GM12878 (cell line): ENCODE measurements around the gene NPR2. TPM values are rescaled to one million over a fixed set of nuclear protein-coding genes. Genes with fewer than 3 reads are reported as not detected.

Experiments used
- ATAC-seq: fragments of 200-7000 bp; cut with Tn5 transposase; 3 replicates; pipeline ENCODE4 v1.9.1; 2020; ENCODE audit warnings: mild to moderate bottlenecking, moderate library complexity
- BruUV-seq: library from RNA; stranded (reverse); fragments of 400-500 nt; replicated peaks from 2 replicates; lab custom pipeline; 2021; lab: Mats Ljungman, UMichigan
- CTCF ChIA-PET: fragments of 300-600 bp; sonication (Branson Sonifier 250); formaldehyde crosslinking; extraction: SDS; loops from one replicate; lab custom pipeline; 2021; ENCODE audit warnings: inconsistent platforms; lab: Yijun Ruan, JAX
- POLR2A ChIA-PET: fragments of 350-600 bp; formaldehyde crosslinking; extraction: SDS; loops from one replicate; lab custom pipeline; 2021; ENCODE audit warnings: inconsistent platforms; lab: Charles Lee
- RAD21 ChIA-PET: fragments of 300-600 bp; sonication (Branson Sonifier 250); formaldehyde crosslinking; loops from one replicate; lab custom pipeline; 2023; ENCODE audit warnings: antibody characterized with exemption; ENCODE audit not compliant: unreplicated experiment; lab: Charles Lee
- SMC1A ChIA-PET: fragments of 300-600 bp; sonication (Branson Sonifier 250); formaldehyde crosslinking; loops from one replicate; lab custom pipeline; 2023; ENCODE audit not compliant: unreplicated experiment, uncharacterized antibody; lab: Charles Lee
- DNase-seq: peaks from one replicate; pipeline ENCODE4 v3.0.0-alpha.2; 2011; ENCODE audit warnings: low read depth, low spot score
- FAIRE-seq: peaks from 3 replicates; lab custom pipeline; 2011; peaks lifted over from hg19 to GRCh38; lab: Jason Lieb, UNC
- H2AFZ ChIP-seq: 2 replicates; pipeline ENCODE4 v1.6.0; 2011; ENCODE audit warnings: low read depth, low read length, control low read depth; ENCODE audit not compliant: control insufficient read depth
- H3K27ac ChIP-seq: 2 replicates; pipeline ENCODE4 v1.5.1; 2011; ENCODE audit warnings: control low read depth; ENCODE audit not compliant: control insufficient read depth, insufficient read depth
- H3K27me3 ChIP-seq, 2 experiments: replicated peaks in 1 of 2; 2 replicates each; pipeline versions ENCODE4 v1.6.0 to v1.6.1; 2011; ENCODE audit warnings: low read length in 1 of 2; ENCODE audit not compliant: control insufficient read depth in 2 of 2, insufficient read depth in 2 of 2
- H3K36me3 ChIP-seq, 2 experiments: 2 replicates each; pipeline ENCODE4 v1.5.1; 2011; ENCODE audit warnings: low read length in 1 of 2; ENCODE audit not compliant: control insufficient read depth in 2 of 2, insufficient read depth in 2 of 2
- H3K4me1 ChIP-seq: 2 replicates; pipeline ENCODE4 v1.6.1; 2011; ENCODE audit warnings: mild to moderate bottlenecking, low read length, moderate library complexity, mixed read lengths; ENCODE audit not compliant: control insufficient read depth, insufficient read depth
- H3K4me2 ChIP-seq: 2 replicates; pipeline ENCODE4 v1.6.0; 2011; ENCODE audit warnings: control low read depth; ENCODE audit not compliant: control insufficient read depth, insufficient read depth
- H3K4me3 ChIP-seq: fragments of 200-600 bp; sonication (generic); 2 replicates; pipeline ENCODE4 v1.5.1; 2016
- H3K79me2 ChIP-seq: 2 replicates; pipeline ENCODE4 v1.6.0; 2011; ENCODE audit warnings: low read length; ENCODE audit not compliant: control insufficient read depth, insufficient read depth
- H3K9ac ChIP-seq: 2 replicates; pipeline ENCODE4 v1.8.0; 2011; ENCODE audit warnings: low read length, control low read depth, mixed read lengths; ENCODE audit not compliant: control insufficient read depth, insufficient read depth
- H3K9me3 ChIP-seq: replicated peaks from 3 replicates; pipeline ENCODE4 v1.5.1; 2011; ENCODE audit warnings: mild to moderate bottlenecking, low read length; ENCODE audit not compliant: control insufficient read depth, insufficient read depth
- H4K20me1 ChIP-seq: 2 replicates; pipeline ENCODE4 v1.6.0; 2011; ENCODE audit not compliant: control insufficient read depth, insufficient read depth
- CTCF ChIP-seq, 3 experiments: IDR thresholded peaks in 2 of 3; conservative IDR thresholded peaks in 1 of 3; 2 replicates each; pipeline ENCODE4 v1.5.1; 2011; ENCODE audit warnings: low read depth in 3 of 3, low read length in 3 of 3, mild to moderate bottlenecking in 3 of 3, control low read depth in 2 of 3, moderate library complexity in 2 of 3, inconsistent platforms in 1 of 3, mixed read lengths in 1 of 3; ENCODE audit not compliant: control insufficient read depth in 2 of 3, insufficient read depth in 1 of 3; ENCODE audit errors: extremely low read depth in 1 of 3
- EGR1 ChIP-seq, 2 experiments: IDR thresholded peaks; 1 replicate in 1 of 2; 2 replicates in 1 of 2; pipeline ENCODE4 v1.6.1; 2011 to 2012; ENCODE audit warnings: low read depth in 2 of 2, low read length in 2 of 2, borderline replicate concordance in 1 of 2, mild to moderate bottlenecking in 1 of 2, moderate library complexity in 1 of 2
- EP300 ChIP-seq, 2 experiments: fragments of 150-350 bp in 1 of 2; IDR thresholded peaks; 2 replicates each; pipeline ENCODE4 v1.6.1; 2011 to 2012; ENCODE audit warnings: low read depth in 2 of 2, low read length in 2 of 2, borderline replicate concordance in 1 of 2, improper control_type of control experiment in 1 of 2, inconsistent platforms in 1 of 2; ENCODE audit not compliant: control insufficient read depth in 1 of 2
- ESRRA ChIP-seq: IDR thresholded peaks from 2 replicates; pipeline ENCODE4 v1.6.1; 2012; ENCODE audit warnings: mild to moderate bottlenecking, low read length, improper control_type of control experiment
- KLF5 ChIP-seq: fragments of 450-650 bp; IDR thresholded peaks from 2 replicates; pipeline ENCODE4 v1.6.1; 2014; ENCODE audit warnings: mild to moderate bottlenecking; ENCODE audit not compliant: partially characterized antibody
- MXI1 ChIP-seq: fragments of 150-350 bp; IDR thresholded peaks from 2 replicates; pipeline ENCODE4 v1.6.1; 2011; ENCODE audit warnings: low read depth, mild to moderate bottlenecking, inconsistent platforms, low read length, improper control_type of control experiment
- PAX8 ChIP-seq: fragments of 450-650 bp; IDR thresholded peaks from 2 replicates; pipeline ENCODE4 v1.6.1; 2017; ENCODE audit warnings: mild to moderate bottlenecking, moderate library complexity
- POLR2A ChIP-seq: IDR thresholded peaks from 2 replicates; pipeline ENCODE4 v1.6.1; 2011; ENCODE audit warnings: low read depth, mild to moderate bottlenecking, low read length
- RBBP5 ChIP-seq: fragments of 200-600 bp; sonication (generic); conservative IDR thresholded peaks from 2 replicates; pipeline ENCODE4 v1.6.1; 2016
- RFX5 ChIP-seq: IDR thresholded peaks from 2 replicates; pipeline ENCODE4 v1.6.1; 2011; ENCODE audit warnings: low read depth, low read length, improper control_type of control experiment
- SIX5 ChIP-seq: IDR thresholded peaks from 2 replicates; pipeline ENCODE4 v1.6.1; 2011; ENCODE audit warnings: mild to moderate bottlenecking, low read depth, low read length, moderate library complexity; ENCODE audit not compliant: severe bottlenecking
- SKIL ChIP-seq: fragments of 450-650 bp; IDR thresholded peaks from 2 replicates; pipeline ENCODE4 v1.6.1; 2017; ENCODE audit warnings: mild to moderate bottlenecking, low read depth, inconsistent platforms; ENCODE audit not compliant: poor library complexity, severe bottlenecking
- SREBF2 ChIP-seq: IDR thresholded peaks from 2 replicates; pipeline ENCODE4 v1.6.1; 2012; ENCODE audit warnings: mild to moderate bottlenecking, low read length
- SUZ12 ChIP-seq: fragments of 200-600 bp; sonication (generic); IDR thresholded peaks from one replicate; pipeline ENCODE4 v1.6.1; 2018; ENCODE audit warnings: antibody characterized with exemption, mild to moderate bottlenecking; ENCODE audit not compliant: unreplicated experiment
- ZSCAN29 ChIP-seq: fragments of 450-650 bp; IDR thresholded peaks from 2 replicates; pipeline ENCODE4 v1.6.1; 2017; ENCODE audit warnings: mild to moderate bottlenecking, moderate library complexity
- WGBS: methylation state at CpG from one replicate; pipeline ENCODE4 v1.1.6; 2016; ENCODE audit warnings: low lambda C conversion rate; ENCODE audit not compliant: insufficient replicate concordance, insufficient coverage; ENCODE audit errors: missing lambda C conversion rate; 5-methylcytosine and 5-hydroxymethylcytosine counted together
- in situ Hi-C: fragments of 300-500 bp; cut with MboI; formaldehyde crosslinking; loops from 9 replicates; pipeline ENCODE4 v1.14.3; 2018; ENCODE audit warnings: mixed read lengths
- intact Hi-C: fragments of 100-400 bp; cut with micrococcal nuclease; formaldehyde crosslinking; loops from one replicate; pipeline ENCODE4 v1.14.2; 2022; ENCODE audit not compliant: unreplicated experiment
- polyA plus RNA-seq, 11 experiments: library from polyadenylated mRNA; depleted of rRNA in 4 of 11; unstranded in 6 of 11; stranded (reverse) in 5 of 11; fragments of >200 nt; fragmentation: Nextera tagmentation in 4 of 11; fragmentation: Illumina TruSeq in 1 of 11; extraction: Ambion mirVana in 4 of 11; extraction: Trizol in 1 of 11; gene quantifications; 1 replicate in 1 of 11; 2 replicates in 10 of 11; pipeline versions ENCODE4 v1.2.1 to v1.2.3, GENCODE V29; 2011 to 2016; ENCODE audit warnings: inconsistent platforms in 2 of 11, missing spikeins in 2 of 11, low read depth in 1 of 11
- total RNA-seq, 4 experiments: library from RNA; depleted of rRNA in 3 of 4; stranded (reverse); fragments of >200 nt in 3 of 4; fragmentation: Illumina TruSeq in 1 of 4; extraction: Trizol in 1 of 4; gene quantifications; 2 replicates each; pipeline versions ENCODE4 v1.2.1 to v1.2.3, GENCODE V29; 2013 to 2021

NPR2 gene
- total and polyA plus RNA-seq, 10 of the 15 experiments (the other 5 are each of a cell fraction or from before 2014, with no cell fraction given) = 2.0 to 20.9 (median 6.8) TPM

GRCh38 chr9:35748858-35749514, 42.4 kb upstream of the NPR2 start, which contains the start of the genes GBA2 and RGP1:
TSS of gene GBA2 (minus strand) at chr9:35749228. CDS start at chr9:35748704, 524 bp downstream.
TSS of gene RGP1 (plus strand) at chr9:35749287. CDS start at chr9:35749756, 469 bp downstream.
- ATAC-seq = peak; percentile 93
- no peak for FAIRE-seq
- under 1% methylated on average over 65 of the region's 69 CpGs for WGBS
- CTCF ChIA-PET = interaction anchor here (0.7 to 9.5 kb wide), 19 partner anchors 8 to 145 kb away, joined by 3 to 147 read pairs (median 6); partner anchors contain the start of genes ARHGEF39, CCDC107, CREB3 and HINT2
- peaks cover 49% of the 10 kb centered on the region for H3K79me2 ChIP-seq
- H3K4me1 ChIP-seq = peaks cover 4% of the 10 kb centered on the region
- in situ Hi-C loops = no loop called here
- peak within 1 kb of the TSS; percentile 82 for H3K9ac ChIP-seq
- H3K36me3 ChIP-seq = peaks cover 7 to 25% of the 10 kb centered on the region in 2 experiments
- POLR2A ChIA-PET = interaction anchor here (0.6 to 6.2 kb wide), 17 partner anchors 8 to 678 kb away, joined by 3 to 70 read pairs (median 4); partner anchors contain the start of genes ARHGEF39, CCDC107, CREB3 and HINT2
- BruUV-seq = no TSS peak
- peak within 1 kb of the TSS; percentile 75 for H3K27ac ChIP-seq
- no peaks in the 10 kb centered on the region for H3K9me3 ChIP-seq
- SMC1A ChIA-PET = interaction anchor here (0.8 to 4.1 kb wide), 13 partner anchors 10 to 133 kb away, joined by 3 to 39 read pairs (median 5); partner anchors contain the start of genes CCDC107, CREB3, SIT1 and SPAG8
- peak within 1 kb of the TSS; percentile 91 for H3K4me2 ChIP-seq
- intact Hi-C loops = loop anchor here (1.0 kb wide), 2 partner anchors 13 to 17 kb away; partner anchors contain the start of genes CREB3 and TLN1
- H4K20me1 ChIP-seq = no peaks in the 10 kb centered on the region; the same call in 1 of the 2 replicates
- H2AFZ ChIP-seq = peak within 1 kb of the TSS; percentile 87
- RAD21 ChIA-PET = interaction anchor here (0.7 to 5.0 kb wide), 19 partner anchors 8 to 145 kb away, joined by 3 to 74 read pairs (median 4); partner anchors contain the start of genes CREB3, FAM221B, SPAG8 and TLN1
- DNase-seq = no peak
- H3K4me3 ChIP-seq = peak within 1 kb of the TSS; percentile 99
- no peaks in the 10 kb centered on the region for H3K27me3 ChIP-seq
- TF ChIP-seq ZSCAN29 (0 out of 2 replicates have a peak, but pooled peaks have one; percentile 49), RFX5 (no peak), PAX8 (no peak), POLR2A (peak; percentile 76), SREBF2 (no peak), SKIL (no peak), KLF5 (peak; percentile 77), RBBP5 (no peak), MXI1 (peak; percentile 62; the same call in 1 of the 2 replicates), SUZ12 (no peak), EP300 (IDR thresholded peaks at IDR 0.05; ENCODE audit: borderline replicate concordance in 1 of 2, control insufficient read depth in 1 of 2, low read depth in 2 of 2, low read length in 2 of 2) (no peak), EGR1 (IDR thresholded peaks at IDR 0.05; ENCODE audit: borderline replicate concordance in 1 of 2, low read depth in 2 of 2, low read length in 2 of 2) (peak in 1 of 2 experiments; percentile 6; a peak in 1 of 3 replicates), CTCF (IDR thresholded peaks at IDR 0.05 in 2 of 3, conservative IDR thresholded peaks at IDR 0.05 in 1 of 3; ENCODE audit: control insufficient read depth in 2 of 3, extremely low read depth in 1 of 3, insufficient read depth in 1 of 3, low read depth in 3 of 3, low read length in 3 of 3) (no peak), SIX5 (no peak), ESRRA (peak; percentile 84; the same call in 1 of the 2 replicates)
